ENCODE results near the gene TDRD7.

Gene TDRD7

GRCh38 chr9:97505845-97506244, 93.9 kb downstream of the TDRD7 start:
- DNase-seq (ENCODE audit: low spot score), result no peak

GRCh38 chr9:97506306-97506705, 94.4 kb downstream of the TDRD7 start:
- DNase-seq (ENCODE audit: low spot score), result no peak

- no peak for DNase-seq (ENCODE audit: low spot score)
Measured at GRCh38 chr9:97506787-97507186, 94.9 kb downstream of the TDRD7 start.

- no peak for DNase-seq (ENCODE audit: low spot score)
Measured at GRCh38 chr9:97507428-97507984, 95.6 kb downstream of the TDRD7 start.

GRCh38 chr9:97508852-97509251, 97.0 kb downstream of the TDRD7 start:
- no peak for DNase-seq (ENCODE audit: low spot score)

- DNase-seq (ENCODE audit: low spot score), result no peak
Measured at GRCh38 chr9:97510797-97511654, 99.1 kb downstream of the TDRD7 start.

- no peak for DNase-seq (ENCODE audit: low spot score)
Measured at GRCh38 chr9:97511655-97512427, 99.9 kb downstream of the TDRD7 start.

GRCh38 chr9:97512966-97513560, 101.2 kb downstream of the TDRD7 start:
- no peak for DNase-seq (ENCODE audit: low spot score)

- DNase-seq (ENCODE audit: low spot score), result no peak
Measured at GRCh38 chr9:97514531-97514930, 102.6 kb downstream of the TDRD7 start.

- DNase-seq (ENCODE audit: low spot score), result peak; percentile 74
Measured at GRCh38 chr9:97515662-97516061, 103.8 kb downstream of the TDRD7 start.

GRCh38 chr9:97516111-97516510, 104.2 kb downstream of the TDRD7 start:
- no peak for DNase-seq (ENCODE audit: low spot score)

GRCh38 chr9:97517331-97518089, 105.6 kb downstream of the TDRD7 start:
- no peak for DNase-seq (ENCODE audit: low spot score)

- no peak for DNase-seq (ENCODE audit: low spot score)
Measured at GRCh38 chr9:97518166-97518908, 106.4 kb downstream of the TDRD7 start.

- DNase-seq (ENCODE audit: low spot score), result no peak
Measured at GRCh38 chr9:97518909-97519307, 107.0 kb downstream of the TDRD7 start.

- DNase-seq (ENCODE audit: low spot score), result no peak
Measured at GRCh38 chr9:97519441-97519970, 107.6 kb downstream of the TDRD7 start.

GRCh38 chr9:97521576-97522333, 109.9 kb downstream of the TDRD7 start:
- no peak for DNase-seq (ENCODE audit: low spot score)

GRCh38 chr9:97524424-97524823, 112.5 kb downstream of the TDRD7 start:
- no peak for DNase-seq (ENCODE audit: low spot score)

GRCh38 chr9:97525451-97525850, 113.6 kb downstream of the TDRD7 start:
- DNase-seq (ENCODE audit: low spot score), result no peak

GRCh38 chr9:97526895-97527575, 115.1 kb downstream of the TDRD7 start:
- peak; percentile 68 for DNase-seq (ENCODE audit: low spot score)

Measured in putamen (tissue), 1 donor.